GM21786 (cell line): ENCODE results near the gene HIP1R.

Experiments used
- ATAC-seq: cut with Tn5 transposase; IDR thresholded peaks from one replicate; pipeline ENCODE4 v1.9.1; 2021; ENCODE audit not compliant: unreplicated experiment

Gene HIP1R

DNA sequence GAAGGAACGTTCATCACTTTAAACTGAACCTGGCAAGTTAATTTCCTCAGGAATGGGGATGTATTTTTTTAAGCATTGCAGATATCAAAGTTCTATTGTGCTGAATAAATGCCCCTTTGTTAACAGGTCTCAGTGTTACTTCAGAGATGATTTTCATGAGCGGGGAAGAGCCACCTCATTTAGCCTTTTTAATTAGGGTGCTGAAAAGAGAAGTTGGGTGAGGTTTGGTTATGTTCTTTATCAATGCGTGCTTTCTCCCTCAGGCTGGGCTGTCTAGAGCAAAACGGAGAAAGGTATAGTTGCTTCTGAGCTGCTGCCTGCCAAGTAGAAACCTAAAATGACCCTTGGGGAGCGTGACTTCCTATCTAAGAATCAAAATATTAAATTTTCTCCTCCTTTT lies 8.0 kb upstream of the HIP1R start:
- no peak for ATAC-seq

- ATAC-seq, result no peak
Observed at GRCh38 chr12:122830517-122831214, 4.6 kb upstream of the HIP1R start.

DNA sequence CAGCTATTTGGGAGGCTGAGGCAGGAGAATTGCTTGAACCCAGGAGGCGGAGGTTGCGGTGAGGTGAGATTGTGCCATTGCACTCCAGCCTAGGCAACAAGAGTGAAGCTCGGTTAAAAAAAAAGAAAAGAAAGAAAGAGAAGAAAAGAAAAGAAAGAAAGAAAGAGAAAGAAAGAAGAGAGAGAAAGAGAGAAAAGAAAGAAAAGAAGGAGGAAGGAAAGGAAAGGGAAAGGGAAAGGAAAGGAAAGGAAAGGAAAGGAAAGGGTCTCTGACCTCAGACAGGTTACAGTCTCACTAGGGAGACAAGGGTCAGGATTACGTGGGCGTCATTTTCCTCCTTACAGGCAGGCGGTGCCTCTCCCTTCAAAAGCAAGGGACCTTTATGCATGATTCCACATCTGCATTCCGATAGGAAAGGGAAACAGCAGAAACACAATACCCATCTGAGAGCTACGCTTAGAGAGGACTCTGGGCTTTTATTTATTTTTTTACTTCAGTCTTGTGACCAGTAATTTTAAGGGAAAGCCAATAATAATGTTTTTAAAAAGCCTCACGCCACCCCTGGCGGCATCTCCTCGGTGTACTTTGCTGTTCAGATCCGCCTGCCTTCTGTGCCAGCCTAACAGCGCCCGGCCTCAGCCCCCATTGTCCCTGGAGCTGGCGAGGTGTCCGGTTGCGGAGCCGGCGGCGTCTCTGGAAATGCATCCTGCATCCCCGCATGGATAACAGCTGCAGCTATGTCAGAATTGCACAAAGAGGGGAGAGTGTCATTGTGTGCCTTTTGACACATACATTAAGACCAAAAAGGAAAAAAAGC lies 945 bp upstream of the HIP1R start:
- ATAC-seq, result no peak

GRCh38 chr12:122835750-122836026 lies 431 bp downstream of the HIP1R start:
- no peak for ATAC-seq

GRCh38 chr12:122836027-122836921 lies 1.0 kb downstream of the HIP1R start:
- no peak for ATAC-seq

GRCh38 chr12:122837306-122838265 lies 2.3 kb downstream of the HIP1R start:
- ATAC-seq, result no peak

- ATAC-seq, result no peak
Observed at GRCh38 chr12:122838841-122839240, 3.6 kb downstream of the HIP1R start.

- ATAC-seq, result no peak
Observed at GRCh38 chr12:122839907-122840554, 4.8 kb downstream of the HIP1R start.

GRCh38 chr12:122840580-122841513 lies 5.6 kb downstream of the HIP1R start:
- no peak for ATAC-seq

GRCh38 chr12:122841544-122842321 lies 6.5 kb downstream of the HIP1R start:
- no peak for ATAC-seq

GRCh38 chr12:122842505-122843405 lies 7.5 kb downstream of the HIP1R start:
- ATAC-seq, result no peak

DNA sequence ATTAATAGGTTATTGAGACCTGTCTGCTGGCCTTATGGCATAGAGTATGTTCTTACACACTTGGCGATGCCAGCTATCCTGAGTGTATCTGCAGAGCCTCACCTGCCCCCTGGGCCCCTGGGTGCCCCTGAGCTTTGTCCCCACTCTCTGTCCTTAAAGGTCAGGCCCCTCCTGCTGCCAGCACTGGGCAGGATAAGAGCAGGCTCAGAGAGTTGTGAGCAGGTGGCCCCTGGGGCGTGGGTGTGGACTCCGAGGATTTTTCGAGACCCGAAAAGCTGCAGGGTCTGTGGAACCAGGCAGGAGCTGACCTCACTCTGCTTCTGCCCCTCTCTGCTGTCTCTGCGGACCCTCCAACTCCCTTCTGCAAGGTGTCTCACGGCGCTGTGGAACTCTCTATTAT lies 8.2 kb downstream of the HIP1R start:
- no peak for ATAC-seq

DNA sequence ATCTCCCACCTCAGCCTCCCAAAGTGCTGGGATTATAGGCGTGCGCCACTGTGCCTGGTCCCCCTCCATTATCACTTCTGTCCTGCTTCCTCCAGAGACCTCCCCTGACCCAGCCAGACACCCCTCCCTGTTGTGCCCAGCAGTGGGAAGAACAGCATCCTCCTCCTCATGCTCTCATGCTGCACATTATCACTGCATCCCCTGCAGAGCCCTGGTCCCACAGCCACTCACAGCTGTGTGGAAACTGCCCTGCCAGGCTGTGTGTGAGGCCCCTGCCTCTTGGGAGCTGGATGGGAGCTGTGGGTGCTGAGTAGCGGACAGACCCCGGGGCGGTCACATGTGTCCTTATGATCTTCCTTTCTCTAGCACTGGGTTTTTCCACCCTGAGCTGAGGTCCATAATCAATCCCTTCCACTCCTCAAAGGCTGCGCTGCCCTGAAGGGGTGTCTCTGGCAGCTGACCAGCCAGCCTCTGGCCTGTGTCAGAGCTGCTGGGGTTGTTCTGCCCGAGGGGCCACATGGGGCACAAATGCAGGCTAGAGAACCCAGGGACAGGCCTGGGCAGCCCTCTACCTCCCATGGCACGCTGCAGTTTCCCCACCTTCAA lies 9.2 kb downstream of the HIP1R start:
- ATAC-seq, result no peak

- no peak for ATAC-seq
Observed at GRCh38 chr12:122845041-122845864, 10.0 kb downstream of the HIP1R start.

DNA sequence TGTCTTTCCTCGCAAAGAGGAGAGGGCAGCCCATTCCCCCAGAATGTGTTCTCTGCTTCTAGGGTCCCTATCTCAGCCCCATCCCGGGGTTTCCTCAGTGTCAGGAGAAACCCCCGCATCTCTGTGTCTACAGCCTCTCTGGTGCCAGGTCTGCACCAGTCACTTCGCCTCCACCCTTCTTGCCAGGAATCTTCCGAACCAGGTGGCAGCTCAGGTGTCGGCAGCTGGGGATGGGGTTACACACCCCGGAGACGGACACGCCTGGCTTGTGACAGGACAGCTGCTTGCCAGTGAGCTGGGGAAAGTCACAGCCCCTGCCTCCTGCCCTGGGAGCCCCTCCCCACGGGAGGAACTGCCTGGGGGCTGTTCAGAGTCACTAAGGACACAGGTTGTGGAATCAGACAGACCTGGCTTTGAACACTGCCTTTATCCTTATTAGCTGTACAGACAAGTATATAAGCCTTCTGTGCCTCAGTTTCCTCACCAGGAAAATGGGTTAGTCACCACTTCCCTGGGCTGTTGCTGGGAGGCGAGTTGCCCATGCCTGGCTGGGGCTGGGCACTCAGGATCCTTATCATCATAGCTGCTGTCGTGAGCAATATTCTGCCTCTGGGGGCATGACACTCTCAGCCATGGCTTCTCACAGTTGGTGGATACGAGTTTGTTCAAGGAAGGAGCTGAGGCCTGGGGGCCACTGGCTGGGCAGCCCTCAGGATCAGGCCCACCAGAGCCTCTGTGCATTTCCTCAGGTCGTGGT lies 10.8 kb downstream of the HIP1R start:
- ATAC-seq, result no peak
